CD4-positive, alpha-beta T cell (primary cell): Measurements from ENCODE around the gene CNTROB. TPM values are rescaled to one million over a fixed set of nuclear protein-coding genes. Genes with fewer than 3 reads are reported as not detected.

ENCODE experiments used
- ATAC-seq: fragments of 200-7000 bp; cut with Tn5 transposase; one replicate; pipeline ENCODE4 v1.10.0; 2022; ENCODE audit warnings: mild to moderate bottlenecking; ENCODE audit not compliant: poor library complexity
- CTCF ChIA-PET: fragments of 350-600 bp; sonication (Branson Sonifier 250); formaldehyde crosslinking; loops from one replicate; lab custom pipeline; 2021; ENCODE audit warnings: antibody characterized with exemption, inconsistent platforms; lab: Charles Lee
- POLR2A ChIA-PET: fragments of 350-600 bp; sonication (Branson Sonifier 250); formaldehyde crosslinking; loops from one replicate; lab custom pipeline; 2021; ENCODE audit warnings: antibody characterized with exemption, inconsistent platforms; lab: Charles Lee
- DNase-seq, 14 experiments: peaks; one replicate each; pipeline ENCODE4 v3.0.0-alpha.2; 2013 to 2020; ENCODE audit warnings: mixed read lengths in 2 of 14
- H3K27ac ChIP-seq, 2 donors: one replicate each; pipeline versions ENCODE4 v1.5.1 to v1.7.0; 2013; ENCODE audit warnings: low read length in 2 of 2, low read depth in 1 of 2, mild to moderate bottlenecking in 1 of 2
- H3K27me3 ChIP-seq, 2 experiments: 1 replicate in 1 of 2; 2 replicates in 1 of 2; pipeline versions ENCODE4 v1.6.1 to v1.7.0; 2013; ENCODE audit warnings: low read length in 2 of 2, control low read depth in 1 of 2, mild to moderate bottlenecking in 1 of 2, moderate library complexity in 1 of 2; ENCODE audit not compliant: insufficient read depth in 2 of 2, control insufficient read depth in 1 of 2
- H3K36me3 ChIP-seq: one replicate; pipeline ENCODE4 v1.6.1; 2013; ENCODE audit warnings: low read length, control low read depth; ENCODE audit not compliant: insufficient read depth
- H3K4me1 ChIP-seq: one replicate; pipeline ENCODE4 v1.6.1; 2013; ENCODE audit warnings: low read length, control low read depth; ENCODE audit not compliant: insufficient read depth
- H3K4me3 ChIP-seq: one replicate; pipeline ENCODE4 v1.5.1; 2013; ENCODE audit warnings: mild to moderate bottlenecking, low read length, moderate library complexity
- H3K9me3 ChIP-seq, 2 experiments: 1 replicate in 1 of 2; 2 replicates in 1 of 2; pipeline versions ENCODE4 v1.6.1 to v1.7.0; 2013; ENCODE audit warnings: low read length in 2 of 2, mild to moderate bottlenecking in 2 of 2, control low read depth in 1 of 2, moderate library complexity in 1 of 2; ENCODE audit not compliant: control insufficient read depth in 1 of 2, insufficient read depth in 1 of 2
- H3K27ac Mint-ChIP-seq: one replicate; pipeline ENCODE4 v1.8.0; 2020; ENCODE audit warnings: mixed read lengths
- H3K27me3 Mint-ChIP-seq: one replicate; pipeline ENCODE4 v1.8.0; 2021; ENCODE audit warnings: mixed read lengths
- H3K36me3 Mint-ChIP-seq: one replicate; pipeline ENCODE4 v1.8.0; 2021; ENCODE audit warnings: low read depth, mixed read lengths
- H3K4me1 Mint-ChIP-seq: one replicate; pipeline ENCODE4 v1.8.0; 2021; ENCODE audit warnings: low read depth, mixed read lengths
- H3K4me3 Mint-ChIP-seq: one replicate; pipeline ENCODE4 v1.8.0; 2020; ENCODE audit warnings: mild to moderate bottlenecking, mixed read lengths
- H3K9me3 Mint-ChIP-seq: one replicate; pipeline ENCODE4 v1.8.0; 2020; ENCODE audit warnings: mixed read lengths
- CTCF ChIP-seq: fragments of 200-600 bp; IDR thresholded peaks from one replicate; pipeline ENCODE4 v1.8.0; 2022; ENCODE audit warnings: antibody characterized with exemption, mild to moderate bottlenecking
- intact Hi-C, 2 experiments: fragments of 100-400 bp; cut with DNase I in 1 of 2; cut with micrococcal nuclease in 1 of 2; formaldehyde crosslinking; loops; one replicate each; pipeline versions ENCODE4 v1.15.1 to v1.9.0; 2023 to 2025; cut with DNase I, micrococcal nuclease
- total RNA-seq, 174 experiments: library from RNA in 2 of 174; stranded (reverse) in 2 of 174; gene quantifications; one replicate each; pipeline ENCODE4 v1.2.3 and lab custom pipeline; 2021 to 2026

CNTROB gene
- total RNA-seq, 2 experiments from 2014 or later, result 20.6 to 21.9 TPM

- no peak for DNase-seq
- no peak for ATAC-seq
- POLR2A ChIA-PET, result no interaction called here
Measured at GRCh38 chr17:7993972-7994589, 62.1 kb downstream of the CNTROB start.

GRCh38 chr17:7995724-7996123 is 63.7 kb downstream of the CNTROB start:
- Mint-ChIP-seq H3K9me3 (no peaks in the 10 kb centered on the region), H3K27me3 (peaks cover 31% of the 10 kb centered on the region), H3K4me3 (no peak overlapping the region), H3K27ac (no peak overlapping the region), H3K36me3 (no peaks in the 10 kb centered on the region), H3K4me1 (peaks cover 9% of the 10 kb centered on the region)
- DNase-seq (no peak), ATAC-seq (no peak)
- ChIA-PET CTCF (no interaction called here), POLR2A (no interaction called here)
- TF ChIP-seq CTCF, result no peak
- Histone ChIP-seq H3K4me1 (peaks cover 7% of the 10 kb centered on the region), H3K9me3 (no peaks in the 10 kb centered on the region), H3K27ac (no peak overlapping the region), H3K4me3 (no peak overlapping the region), H3K27me3 (peaks cover 1 to 3% of the 10 kb centered on the region in 2 experiments), H3K36me3 (no peaks in the 10 kb centered on the region)
- intact Hi-C loops, result no loop called here

More at GRCh38 chr17:7993972-7994589, 62.1 kb downstream of the CNTROB start:
- Histone ChIP-seq H3K27ac (no peak overlapping the region), H3K4me1 (peaks cover 21% of the 10 kb centered on the region), H3K36me3 (no peaks in the 10 kb centered on the region), H3K4me3 (no peak overlapping the region), H3K27me3 (peaks cover 0 to 3% of the 10 kb centered on the region in 2 experiments), H3K9me3 (no peaks in the 10 kb centered on the region)
- intact Hi-C loops, result no loop called here
- Mint-ChIP-seq H3K27ac (no peak overlapping the region), H3K4me3 (no peak overlapping the region), H3K36me3 (no peaks in the 10 kb centered on the region), H3K9me3 (no peaks in the 10 kb centered on the region), H3K4me1 (peaks cover 22% of the 10 kb centered on the region), H3K27me3 (peaks cover 19% of the 10 kb centered on the region)
- TF ChIP-seq CTCF, result no peak
- CTCF ChIA-PET, result interaction anchor here (1.3 kb wide), 1 partner anchor 78 kb away, joined by 4 read pairs; the partner anchor contains the start of gene RNF227

- Histone ChIP-seq H3K27ac (no peak overlapping the region), H3K4me1 (peaks cover 5% of the 10 kb centered on the region), H3K4me3 (no peak overlapping the region), H3K9me3 (no peaks in the 10 kb centered on the region), H3K27me3 (peaks cover 7 to 12% of the 10 kb centered on the region in 2 experiments), H3K36me3 (no peaks in the 10 kb centered on the region)
- POLR2A ChIA-PET, result no interaction called here
- no peaks in the 10 kb centered on the region for H3K36me3 Mint-ChIP-seq
- peaks cover 9% of the 10 kb centered on the region for H3K4me1 Mint-ChIP-seq
- DNase-seq (peak in 7 of 14 experiments; percentile 17 to 57 (median 48)), ATAC-seq (peak; percentile 64)
- no peak overlapping the region for H3K4me3 Mint-ChIP-seq
- peak; percentile 40 for TF ChIP-seq CTCF
- intact Hi-C loops, result no loop called here
- CTCF ChIA-PET, result interaction anchor here (0.6 to 2.6 kb wide), 4 partner anchors 17 to 254 kb away, joined by 3 to 6 read pairs (median 4); no protein-coding TSS in a partner anchor
- H3K9me3 Mint-ChIP-seq, result no peaks in the 10 kb centered on the region
- peaks cover 43% of the 10 kb centered on the region for H3K27me3 Mint-ChIP-seq
- H3K27ac Mint-ChIP-seq, result no peak overlapping the region
Measured at GRCh38 chr17:7997186-7997585, 65.2 kb downstream of the CNTROB start.

Other genes starting within 250 kb of the CNTROB start
- gene TP53, start 244.7 kb upstream of the CNTROB start, total RNA-seq, result 10 to 100 TPM; 25.8 to 26.0 TPM
- gene WRAP53, start 243.7 kb upstream of the CNTROB start, total RNA-seq, result 1 to 10 TPM; 3.9 to 4.0 TPM
- not detected for gene EFNB3, start 227.0 kb upstream of the CNTROB start, total RNA-seq
- gene DNAH2, start 214.5 kb upstream of the CNTROB start, total RNA-seq, result not detected
- gene KDM6B, start 98.0 kb upstream of the CNTROB start, total RNA-seq, result 100 to 1,000 TPM; 189 to 191 TPM
- gene TMEM88, start 77.1 kb upstream of the CNTROB start, total RNA-seq, result 10 to 100 TPM; 29.3 to 29.6 TPM
- 10 to 100 TPM; 15.4 to 16.3 TPM for gene NAA38, start 74.6 kb upstream of the CNTROB start, total RNA-seq
- gene CYB5D1, start 74.2 kb upstream of the CNTROB start, total RNA-seq, result 1 to 10 TPM; 8.7 TPM
- gene CHD3, start 43.4 kb upstream of the CNTROB start, total RNA-seq, result 100 to 1,000 TPM; 263 to 297 TPM
- 1 to 10 TPM; 3.2 to 3.5 TPM for gene RNF227, start 15.9 kb upstream of the CNTROB start, total RNA-seq
- 1 to 10 TPM; 7.1 to 8.2 TPM for gene KCNAB3, start 2.4 kb upstream of the CNTROB start, total RNA-seq
- gene TRAPPC1, start 260 bp upstream of the CNTROB start, total RNA-seq, result 10 to 100 TPM; 39.3 to 39.5 TPM
- gene GUCY2D, start 70.4 kb downstream of the CNTROB start, total RNA-seq, result under 1 TPM in 1 of 2 experiments, not detected in 1; 0.06 TPM
- gene ALOX15B, start 106.9 kb downstream of the CNTROB start, total RNA-seq, result not detected
- gene ALOX12B, start 155.5 kb downstream of the CNTROB start, total RNA-seq, result under 1 TPM in 1 of 2 experiments, not detected in 1; 0.41 TPM
- under 1 TPM; 0.81 to 0.91 TPM for gene ALOXE3, start 186.3 kb downstream of the CNTROB start, total RNA-seq
- gene HES7, start 191.9 kb downstream of the CNTROB start, total RNA-seq, result under 1 TPM; 0.52 to 0.53 TPM
- 1,000 to 10,000 TPM; 1,723 to 1,794 TPM for gene PER1, start 220.2 kb downstream of the CNTROB start, total RNA-seq
- gene VAMP2, start 230.7 kb downstream of the CNTROB start, total RNA-seq, result 100 to 1,000 TPM; 351 to 366 TPM
- gene TMEM107, start 244.2 kb downstream of the CNTROB start, total RNA-seq, result 10 to 100 TPM; 12.2 to 12.9 TPM